Coronary artery (tissue), 2 donors: ENCODE results near the gene AMBP.

Experiments
- DNase-seq: peaks from one replicate; pipeline ENCODE4 v3.0.0-alpha.2; 2017; ENCODE audit warnings: low spot score
- H3K27ac ChIP-seq, 2 donors: fragments of 200-600 bp; sonication (generic); one replicate each; pipeline ENCODE4 v1.5.1; 2016 to 2019
- H3K4me3 ChIP-seq: fragments of 200-600 bp; sonication (generic); 2 replicates; pipeline ENCODE4 v1.5.1; 2016; ENCODE audit warnings: mild to moderate bottlenecking, moderate library complexity
- TF ChIP-seq, protein P1 (sequence below): fragments of 200-600 bp; sonication (generic); IDR thresholded peaks from one replicate; pipeline ENCODE4 v1.5.1; 2019; ENCODE audit warnings: antibody characterized with exemption

Gene AMBP

DNA sequence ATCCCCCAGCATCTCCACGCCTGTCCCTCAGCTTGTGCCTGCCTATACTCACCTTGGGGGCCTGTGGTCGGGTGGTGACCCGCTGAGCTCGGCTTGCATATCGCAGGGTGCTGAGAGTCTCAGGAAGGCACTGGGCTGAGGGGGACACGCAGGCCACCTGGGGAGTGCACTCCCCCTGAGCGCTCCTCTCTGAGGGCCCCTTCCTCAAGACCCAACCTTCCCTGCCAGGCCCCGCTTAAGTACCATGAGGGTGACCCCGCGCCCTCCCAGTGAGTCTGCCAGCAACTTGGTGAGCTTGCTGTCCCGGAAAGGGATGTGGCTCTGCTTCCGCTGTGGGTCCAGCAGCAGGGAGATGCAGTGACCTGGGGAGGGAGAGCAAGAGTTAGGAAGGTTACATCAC, 16.9 kb upstream of the AMBP start:
- TF ChIP-seq, protein P1, sequence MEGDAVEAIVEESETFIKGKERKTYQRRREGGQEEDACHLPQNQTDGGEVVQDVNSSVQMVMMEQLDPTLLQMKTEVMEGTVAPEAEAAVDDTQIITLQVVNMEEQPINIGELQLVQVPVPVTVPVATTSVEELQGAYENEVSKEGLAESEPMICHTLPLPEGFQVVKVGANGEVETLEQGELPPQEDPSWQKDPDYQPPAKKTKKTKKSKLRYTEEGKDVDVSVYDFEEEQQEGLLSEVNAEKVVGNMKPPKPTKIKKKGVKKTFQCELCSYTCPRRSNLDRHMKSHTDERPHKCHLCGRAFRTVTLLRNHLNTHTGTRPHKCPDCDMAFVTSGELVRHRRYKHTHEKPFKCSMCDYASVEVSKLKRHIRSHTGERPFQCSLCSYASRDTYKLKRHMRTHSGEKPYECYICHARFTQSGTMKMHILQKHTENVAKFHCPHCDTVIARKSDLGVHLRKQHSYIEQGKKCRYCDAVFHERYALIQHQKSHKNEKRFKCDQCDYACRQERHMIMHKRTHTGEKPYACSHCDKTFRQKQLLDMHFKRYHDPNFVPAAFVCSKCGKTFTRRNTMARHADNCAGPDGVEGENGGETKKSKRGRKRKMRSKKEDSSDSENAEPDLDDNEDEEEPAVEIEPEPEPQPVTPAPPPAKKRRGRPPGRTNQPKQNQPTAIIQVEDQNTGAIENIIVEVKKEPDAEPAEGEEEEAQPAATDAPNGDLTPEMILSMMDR = no peak
- Histone ChIP-seq H3K4me3 (no peak overlapping the region), H3K27ac (no peak overlapping the region)
- no peak for DNase-seq

DNA sequence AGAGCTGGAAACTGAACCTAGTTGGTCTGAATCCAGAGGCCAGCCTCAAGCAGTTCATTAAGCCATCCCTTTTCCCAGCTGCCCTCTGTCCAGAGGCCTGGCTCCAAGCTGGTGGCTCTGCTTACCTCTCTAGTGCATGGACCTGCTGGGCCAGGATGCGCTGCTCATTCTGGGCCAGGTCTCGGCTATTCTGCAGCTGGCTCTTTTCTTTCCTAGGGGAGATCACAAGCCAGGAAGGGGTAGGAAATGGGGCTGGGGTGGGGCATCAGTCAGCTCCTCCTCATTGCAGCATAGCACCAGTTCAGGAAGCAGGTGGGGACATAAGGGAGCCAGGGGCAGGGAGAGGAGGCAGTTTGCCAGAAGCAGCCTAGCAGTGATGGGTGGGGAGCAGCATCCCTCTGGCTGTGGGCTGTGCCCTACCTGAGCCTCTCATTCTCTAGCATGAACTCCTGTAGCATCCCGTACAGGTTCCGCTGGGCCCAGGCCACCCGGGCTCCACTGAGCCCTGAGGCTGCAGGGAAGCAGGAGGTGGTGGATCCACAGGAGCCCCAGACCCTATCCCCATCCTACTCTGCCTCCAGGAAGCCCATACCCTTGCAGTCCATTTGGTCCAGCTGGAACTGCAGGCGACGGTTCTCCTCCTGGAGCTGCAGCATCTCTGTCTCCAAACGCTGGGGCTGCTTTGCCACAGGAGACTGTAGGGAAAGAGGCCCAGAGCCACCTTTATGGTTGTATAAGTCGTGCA, 15.8 kb upstream of the AMBP start:
- Histone ChIP-seq H3K4me3 (no peak overlapping the region), H3K27ac (no peak overlapping the region)
- no peak for DNase-seq
- TF ChIP-seq, protein P1 = no peak

DNA sequence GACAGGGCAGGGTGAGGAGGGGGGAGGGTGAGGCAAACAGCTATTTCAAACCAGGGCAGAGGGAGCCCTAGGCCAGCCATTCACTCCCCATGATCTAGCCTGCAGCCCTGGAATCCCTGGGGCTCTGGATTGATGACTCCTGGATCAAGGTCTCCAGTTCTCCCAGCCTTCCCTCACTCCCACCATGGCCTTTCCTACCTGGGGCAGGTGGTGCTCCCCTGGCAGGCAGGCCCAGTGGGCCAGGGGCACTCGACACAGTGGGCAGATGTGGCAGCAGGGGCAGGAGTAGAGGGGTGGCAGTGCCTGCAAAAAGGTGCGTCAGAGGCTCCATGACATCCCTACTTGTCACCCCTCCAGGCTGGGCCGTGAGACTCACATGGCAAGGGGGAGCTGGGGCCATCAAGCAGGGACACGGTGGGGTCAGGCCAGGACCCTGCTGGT, 15.0 kb upstream of the AMBP start:
- no peak overlapping the region for H3K4me3 ChIP-seq
- H3K27ac ChIP-seq = no peak overlapping the region
- no peak for DNase-seq
- TF ChIP-seq, protein P1 = no peak

DNA sequence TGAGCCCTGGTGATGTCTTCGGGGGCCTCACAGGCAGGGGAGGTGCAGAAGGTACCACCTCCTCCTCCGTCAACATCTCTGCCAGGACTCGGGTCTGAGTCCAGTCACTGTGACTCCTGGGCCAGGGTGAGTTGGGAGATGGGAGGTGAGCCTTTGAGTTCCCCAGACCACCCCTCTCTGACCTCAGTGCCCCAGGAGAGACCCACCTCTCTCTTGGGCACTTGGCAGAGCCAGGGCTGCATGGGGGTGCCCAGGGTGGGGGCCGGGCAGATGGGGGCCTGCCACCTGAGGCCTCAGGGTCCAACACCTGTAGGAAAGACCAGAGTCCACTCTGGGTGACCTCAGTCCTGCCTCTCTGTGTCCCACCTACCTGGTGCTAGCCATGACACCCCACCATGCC, 14.2 kb upstream of the AMBP start:
- TF ChIP-seq, protein P1 = no peak
- H3K4me3 ChIP-seq = no peak overlapping the region
- DNase-seq = peak; percentile 62
- no peak overlapping the region for H3K27ac ChIP-seq

DNA sequence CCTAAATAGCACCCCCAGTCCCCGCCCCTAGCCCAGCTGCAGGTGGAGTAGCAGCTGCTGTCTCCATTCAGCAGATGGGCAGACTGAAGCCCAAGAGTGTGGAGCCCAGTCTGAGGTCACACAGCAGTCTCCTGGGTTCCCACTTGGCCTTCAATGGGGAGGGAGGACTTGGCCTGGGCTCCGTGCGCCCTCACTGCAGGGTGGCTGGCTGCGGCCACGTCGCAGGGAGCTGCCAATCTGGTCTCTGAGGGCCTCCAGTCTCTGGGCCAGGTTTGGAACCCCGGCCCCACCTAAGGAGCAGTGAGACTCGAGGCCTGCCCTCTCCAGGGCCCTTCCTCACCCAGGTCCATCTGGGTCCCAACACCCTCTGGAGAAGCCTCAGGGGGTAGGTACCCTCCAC, 13.6 kb upstream of the AMBP start:
- TF ChIP-seq, protein P1 = no peak
- no peak for DNase-seq
- Histone ChIP-seq H3K4me3 (no peak overlapping the region), H3K27ac (no peak overlapping the region)

DNA sequence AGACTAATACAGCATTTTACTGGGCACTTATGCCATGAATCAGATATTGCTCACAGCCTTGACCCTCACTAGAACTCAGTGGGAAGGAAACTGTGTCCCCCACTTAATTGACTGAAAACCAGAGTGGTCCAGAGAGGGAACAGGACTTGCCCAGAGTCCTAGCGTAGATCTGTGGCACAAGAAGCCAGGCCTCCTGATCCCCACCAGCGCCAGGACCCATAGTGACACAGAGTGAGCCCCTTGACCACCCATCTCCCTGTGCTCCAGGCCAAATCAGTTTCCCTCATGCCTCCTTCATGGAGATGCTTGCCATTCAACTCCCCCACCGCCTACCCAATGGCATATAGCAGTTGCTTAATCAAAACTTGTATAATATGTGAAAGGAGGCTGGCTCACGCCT, 12.7 kb upstream of the AMBP start:
- DNase-seq = no peak
- TF ChIP-seq, protein P1 = no peak
- Histone ChIP-seq H3K4me3 (no peak overlapping the region), H3K27ac (no peak overlapping the region)

DNA sequence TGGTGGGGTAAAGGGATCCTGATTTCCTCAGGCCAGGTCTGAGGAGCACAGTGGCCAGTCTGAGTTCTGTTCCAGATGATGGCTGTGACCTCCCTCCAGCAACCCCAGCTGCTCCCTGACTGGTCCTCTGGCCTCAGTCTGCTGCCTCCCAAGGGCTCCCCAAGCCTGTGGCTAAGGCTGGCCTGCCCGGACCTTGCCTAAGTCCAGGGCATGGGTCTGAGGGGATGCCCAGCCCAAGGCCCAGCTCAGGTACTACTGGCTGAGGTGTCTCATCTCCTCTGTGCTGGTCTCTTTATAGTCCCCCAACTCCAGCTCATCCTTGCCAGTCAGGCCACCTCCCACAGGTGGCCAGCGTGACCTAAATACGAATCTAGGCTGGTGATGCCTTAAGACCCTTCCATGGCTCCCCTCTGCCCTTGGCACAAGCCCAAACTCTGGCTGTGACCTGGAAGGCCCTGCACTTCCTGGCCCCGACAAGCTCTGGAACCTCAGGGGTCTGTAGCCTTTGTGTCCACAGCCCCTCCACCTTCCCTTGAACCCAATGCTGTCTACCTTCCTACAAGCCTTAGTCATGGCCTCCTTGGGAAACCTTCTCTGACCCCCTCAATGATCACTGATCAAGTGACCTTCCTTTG, 11.2 kb upstream of the AMBP start:
- H3K27ac ChIP-seq = no peak overlapping the region
- no peak overlapping the region for H3K4me3 ChIP-seq
- DNase-seq = no peak
- TF ChIP-seq, protein P1 = no peak
